HCEC 1CT (cell line): ENCODE results near the gene YLPM1.
A peak's percentile ranks its signal among the peaks of the same experiment; 100 is the strongest.
"Not testable (repeated sequence)": the region's sequence is repeated elsewhere in the genome, so short reads cannot be mapped to it uniquely, and the experiment has no call there.

Source experiments
- DNase-seq: peaks from one replicate; pipeline ENCODE4 v3.0.0-alpha.2; 2017

Gene YLPM1

GRCh38 chr14:74762917-74763802, at the start of gene YLPM1:
YLPM1 (plus strand) TSS chr14:74763316; CDS start chr14:74763490, 174 bp downstream.
- peak; percentile 98 for DNase-seq

- DNase-seq = no peak
These were observed 49.8 kb upstream of the YLPM1 start for GRCh38 chr14:74713395-74713735.

GRCh38 chr14:74720526-74720925, 42.6 kb upstream of the YLPM1 start:
- DNase-seq = peak; percentile 25

DNA sequence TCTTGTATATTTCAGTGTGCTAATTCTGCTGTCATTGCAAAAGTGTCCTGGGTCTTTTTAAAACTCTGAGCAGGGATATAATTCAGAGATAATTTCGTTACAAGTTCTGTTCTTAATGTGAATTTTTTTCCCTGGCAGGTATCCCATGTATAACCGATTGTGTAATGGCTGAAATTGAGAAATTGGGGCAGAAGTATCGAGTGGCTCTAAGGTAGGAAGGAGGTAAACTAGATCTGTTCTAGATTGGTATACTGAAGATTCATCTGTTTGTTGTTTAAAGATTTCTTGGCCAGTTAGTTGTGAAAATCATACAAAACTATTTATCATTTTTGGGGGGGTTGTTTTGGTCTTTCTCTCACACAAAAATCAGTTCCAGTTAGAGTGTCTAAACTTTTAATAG, 40.0 kb upstream of the YLPM1 start:
- no peak for DNase-seq

DNA sequence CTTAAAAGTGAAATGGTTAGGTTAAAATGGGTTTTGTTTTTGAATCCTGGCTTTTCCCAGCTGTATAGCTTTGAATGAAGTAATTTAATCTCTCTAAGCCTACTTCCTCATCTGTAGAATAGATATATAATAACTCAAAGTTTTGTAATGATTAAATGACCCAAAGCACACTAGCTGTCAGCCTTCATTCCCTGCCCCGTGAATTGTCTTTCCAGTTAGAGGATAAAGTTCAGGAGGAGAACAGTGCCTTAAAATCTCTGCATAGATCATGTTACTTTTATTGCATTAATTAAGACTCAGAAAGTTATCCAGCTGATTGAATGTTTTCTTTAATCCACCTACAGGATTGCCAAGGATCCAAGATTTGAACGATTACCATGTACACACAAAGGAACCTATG, 30.7 kb upstream of the YLPM1 start:
- no peak for DNase-seq

GRCh38 chr14:74733221-74733620, 29.9 kb upstream of the YLPM1 start:
- DNase-seq = no peak

- DNase-seq = no peak
These were observed 28.0 kb upstream of the YLPM1 start for GRCh38 chr14:74735125-74735524.

DNA sequence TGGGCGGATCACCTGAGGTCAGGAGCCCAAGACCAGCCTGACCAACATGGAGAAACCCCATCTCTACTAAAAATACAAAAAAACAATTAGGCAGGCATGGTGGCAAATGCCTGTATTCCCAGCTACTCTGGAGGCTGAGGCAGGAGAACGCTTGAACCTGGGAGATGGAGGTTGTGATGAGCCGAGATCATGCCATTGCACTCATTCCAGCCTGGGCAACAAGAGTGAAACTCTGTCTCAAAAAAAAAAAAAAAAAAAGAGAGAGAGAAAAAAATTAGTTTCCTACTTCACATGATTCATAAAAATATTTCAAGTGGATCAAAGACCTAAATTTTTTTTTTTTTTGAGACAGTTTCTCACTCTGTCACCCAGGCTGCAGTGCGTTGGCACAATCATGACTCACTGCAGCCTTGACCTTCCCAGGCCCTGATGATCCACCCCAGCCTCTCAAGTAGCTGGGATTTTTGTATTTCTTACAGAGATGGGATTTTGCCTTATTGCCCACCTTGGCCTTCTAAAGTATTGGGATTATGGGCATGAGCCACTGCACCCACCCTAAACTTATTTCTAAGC, 25.3 kb upstream of the YLPM1 start:
- DNase-seq = peak; percentile 76

GRCh38 chr14:74739293-74740030, 23.7 kb upstream of the YLPM1 start:
- peak; percentile 21 for DNase-seq

DNA sequence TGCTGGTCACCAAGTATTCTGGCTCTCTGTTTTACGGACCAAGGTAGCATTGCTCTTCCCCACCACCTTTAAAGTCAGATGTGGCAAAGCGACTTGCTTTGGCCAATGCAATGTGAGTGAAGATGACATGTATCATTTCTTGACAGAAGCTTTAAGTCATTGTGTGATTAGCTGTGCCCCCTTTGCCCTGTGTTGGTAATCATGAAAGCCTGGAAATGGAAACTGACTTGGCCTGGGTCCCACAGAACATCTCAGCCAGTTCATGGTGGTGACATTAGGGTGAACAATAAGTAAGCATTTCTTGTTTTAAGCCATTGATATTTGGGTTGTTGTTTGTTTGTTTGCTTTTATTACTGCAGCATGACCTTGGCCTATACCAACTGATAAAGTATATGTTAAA, 15.9 kb upstream of the YLPM1 start:
- no peak for DNase-seq

DNA sequence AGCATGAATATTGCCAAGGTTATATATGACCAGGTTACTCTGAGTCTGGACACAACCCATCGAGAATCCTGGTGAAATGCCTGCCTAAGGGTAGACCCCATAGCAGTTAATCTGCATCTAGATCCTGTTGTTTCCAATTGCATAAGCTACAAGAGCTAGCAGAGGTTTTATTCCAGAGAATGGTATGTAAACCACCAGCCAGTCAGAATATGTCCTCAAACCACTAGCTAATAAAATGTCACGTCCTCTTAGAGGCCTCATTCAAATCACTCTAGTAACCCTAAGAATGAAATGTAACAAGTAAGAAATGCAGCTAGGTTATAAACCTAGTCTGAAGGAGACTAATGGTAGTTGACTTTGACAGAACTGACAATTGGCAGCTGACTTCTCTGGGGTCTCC, 9.0 kb upstream of the YLPM1 start:
- DNase-seq = no peak

DNA sequence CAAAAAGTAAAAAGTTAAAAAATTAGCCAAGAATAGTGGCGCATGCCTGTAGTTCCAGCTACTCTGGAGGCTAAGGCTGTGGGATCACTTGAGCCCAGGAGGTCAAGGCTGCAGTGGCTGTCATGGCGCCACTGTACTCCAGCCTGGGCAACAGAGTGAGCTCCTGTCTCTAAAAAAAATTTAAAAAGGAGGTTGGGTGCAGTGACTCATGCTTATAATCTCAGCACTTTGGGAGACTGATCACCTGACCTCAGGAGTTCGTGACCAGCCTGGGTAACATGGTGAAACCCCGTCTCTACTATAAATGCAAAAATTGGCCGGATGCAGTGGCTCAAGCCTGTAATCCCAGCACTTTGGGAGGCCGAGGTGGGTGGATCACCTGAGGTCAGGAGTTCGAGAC, 8.2 kb upstream of the YLPM1 start:
- no peak for DNase-seq

DNA sequence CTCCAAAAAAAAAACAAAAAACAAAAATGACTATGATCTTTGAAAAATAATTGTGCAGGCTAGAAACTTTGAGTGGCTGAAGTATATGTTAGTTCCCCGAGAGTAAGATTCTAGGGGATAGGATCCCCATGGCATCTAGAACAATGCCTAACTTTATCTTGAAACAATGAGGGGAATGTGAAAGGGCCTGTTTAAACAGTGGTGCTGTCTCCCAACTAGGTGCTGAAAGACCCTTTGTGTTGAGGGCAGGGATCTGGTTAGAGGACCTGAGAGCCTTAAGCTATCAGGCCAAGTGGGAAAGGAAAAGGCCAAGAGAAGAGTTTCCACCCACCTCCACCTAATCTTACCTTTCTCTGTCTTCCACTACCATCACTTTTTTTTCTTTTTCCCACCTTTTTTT, 6.8 kb upstream of the YLPM1 start:
- DNase-seq = no peak

DNA sequence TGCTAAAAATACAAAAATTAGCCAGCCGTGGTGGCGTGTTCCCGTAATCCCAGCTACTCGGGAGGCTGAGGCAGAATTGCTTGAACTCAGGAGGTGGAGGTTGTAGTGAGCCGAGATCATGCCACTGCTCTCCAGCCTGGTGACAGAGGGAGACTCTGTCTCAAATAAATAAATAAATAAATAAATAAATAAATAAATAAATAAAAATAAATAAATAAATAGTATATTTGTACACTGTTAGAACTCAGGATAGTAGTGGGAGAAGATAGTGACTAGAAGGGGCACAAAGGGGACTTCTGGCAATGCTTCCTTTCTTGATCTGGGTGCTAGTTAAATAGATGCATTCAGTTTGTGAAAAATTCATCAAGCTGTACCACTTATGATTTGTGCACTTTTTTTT, 4.6 kb upstream of the YLPM1 start:
- not testable (repeated sequence) for DNase-seq

DNA sequence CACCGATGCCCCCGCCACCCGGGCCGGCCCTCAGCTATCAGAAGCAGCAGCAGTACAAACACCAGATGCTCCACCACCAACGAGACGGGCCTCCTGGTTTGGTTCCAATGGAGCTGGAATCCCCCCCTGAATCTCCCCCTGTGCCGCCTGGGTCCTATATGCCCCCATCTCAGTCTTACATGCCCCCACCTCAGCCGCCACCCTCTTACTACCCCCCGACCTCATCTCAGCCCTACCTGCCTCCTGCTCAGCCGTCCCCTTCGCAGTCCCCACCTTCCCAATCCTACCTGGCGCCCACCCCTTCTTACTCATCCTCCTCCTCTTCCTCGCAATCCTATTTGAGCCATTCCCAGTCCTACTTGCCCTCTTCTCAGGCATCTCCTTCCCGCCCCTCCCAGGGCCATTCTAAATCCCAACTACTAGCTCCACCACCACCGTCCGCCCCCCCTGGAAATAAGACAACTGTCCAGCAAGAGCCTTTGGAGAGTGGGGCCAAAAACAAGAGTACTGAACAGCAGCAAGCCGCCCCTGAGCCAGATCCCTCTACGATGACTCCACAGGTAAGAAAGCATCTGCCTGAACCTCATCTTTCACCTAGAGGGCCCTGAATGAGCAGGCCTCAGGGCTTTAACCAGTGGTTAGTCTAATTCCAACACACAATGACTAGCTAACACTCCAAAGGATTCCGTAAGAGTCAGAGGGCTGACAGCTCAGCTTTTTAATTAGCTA, 851 bp downstream of the YLPM1 start:
- DNase-seq = no peak

- DNase-seq = no peak
These were observed 2.6 kb downstream of the YLPM1 start for GRCh38 chr14:74765721-74766120.

DNA sequence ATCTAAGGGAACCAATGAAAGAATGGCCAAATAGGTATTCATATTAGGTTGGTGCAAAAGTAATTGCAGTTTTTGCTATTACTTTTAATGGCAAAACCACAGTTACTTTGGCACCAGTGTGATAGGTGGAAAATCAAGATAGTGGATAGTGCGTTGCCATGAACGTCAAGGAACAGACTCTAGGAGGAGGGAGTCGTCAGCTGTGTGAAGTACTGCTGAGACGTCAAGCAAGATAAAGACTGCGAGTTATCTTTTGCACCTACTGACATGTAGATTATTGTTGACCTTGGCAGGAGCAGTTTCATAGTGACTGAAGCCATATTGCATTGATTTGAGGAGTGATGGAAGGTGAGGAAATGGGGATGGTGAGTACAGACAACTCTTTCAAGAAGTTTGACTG, 8.3 kb downstream of the YLPM1 start:
- no peak for DNase-seq

DNA sequence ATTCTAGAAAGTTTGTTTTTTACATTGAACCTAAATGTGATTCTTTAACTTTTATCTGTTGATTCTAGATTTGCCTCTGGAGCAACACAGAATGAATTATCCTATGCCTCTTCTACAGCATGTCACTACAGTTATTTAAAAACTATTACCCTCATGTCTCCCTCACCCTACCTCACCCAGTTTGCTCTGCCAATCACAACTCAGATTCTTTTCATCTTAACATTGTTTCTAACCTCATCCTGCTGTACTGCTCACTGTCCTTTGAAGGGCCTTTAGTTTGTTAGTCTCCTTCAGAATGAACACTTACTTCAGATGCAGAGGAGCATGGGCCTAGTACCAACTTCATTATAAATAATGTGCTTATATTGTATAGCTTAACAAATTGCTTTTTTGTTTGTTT, 21.5 kb downstream of the YLPM1 start:
- no peak for DNase-seq

- no peak for DNase-seq
These were observed 22.0 kb downstream of the YLPM1 start for GRCh38 chr14:74785056-74785613.

GRCh38 chr14:74786796-74787315, 23.7 kb downstream of the YLPM1 start:
- no peak for DNase-seq

DNA sequence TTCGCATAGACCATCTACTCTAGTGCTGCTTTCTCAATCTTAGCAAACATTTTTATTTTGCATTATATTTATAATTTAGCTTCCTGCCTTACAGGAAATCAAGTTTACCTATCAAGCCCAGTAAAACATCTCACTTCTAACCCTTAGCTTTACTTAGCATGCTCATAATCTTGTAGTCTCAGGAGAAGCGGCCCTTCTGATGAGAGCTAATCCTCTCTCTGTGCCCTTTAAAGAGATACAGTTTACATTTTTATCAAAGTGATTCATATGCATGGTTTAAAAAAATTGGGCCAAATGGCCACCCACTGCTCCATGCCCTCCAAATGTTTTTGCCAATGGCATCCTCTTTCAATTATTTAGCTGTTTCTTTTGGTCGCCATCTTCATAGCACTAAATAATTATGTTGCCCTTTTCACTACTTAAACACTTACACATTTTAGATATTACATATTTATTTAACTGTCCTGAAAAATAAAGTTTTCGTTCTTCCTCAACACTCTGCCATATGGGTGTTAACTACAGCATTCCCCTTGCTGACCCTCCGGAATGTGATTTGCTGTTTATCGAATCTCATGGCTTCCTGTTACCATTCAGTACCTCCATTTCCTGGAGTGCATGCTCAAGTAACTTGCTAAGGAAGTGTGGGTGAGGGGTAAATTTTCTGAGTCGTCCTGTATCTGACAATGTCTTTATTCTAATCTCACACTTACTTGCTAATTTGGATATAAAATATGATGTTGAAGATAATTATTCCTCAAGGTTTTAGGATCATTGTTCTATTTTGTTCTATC, 29.3 kb downstream of the YLPM1 start:
- peak; percentile 43 for DNase-seq
